Suprapubic skin (tissue), 4 donors: ENCODE data around the gene PLEKHO1.

Experiments
- EP300 ChIP-seq: sonication (generic); formaldehyde crosslinking; IDR thresholded peaks from one replicate; pipeline ENCODE4 v1.6.1; 2017; ENCODE audit warnings: antibody characterized with exemption
- POLR2AphosphoS5 ChIP-seq, 3 donors: sonication (generic); formaldehyde crosslinking; IDR thresholded peaks; one replicate each; pipeline ENCODE4 v1.6.1; 2017; ENCODE audit warnings: antibody characterized with exemption in 3 of 3
- TF ChIP-seq, protein P1 (sequence below), 2 donors: fragments of 200-600 bp in 1 of 2; fragments of 450-650 bp in 1 of 2; sonication (generic) in 1 of 2; IDR thresholded peaks; one replicate each; pipeline ENCODE4 v1.5.1; 2016 to 2019; ENCODE audit warnings: antibody characterized with exemption in 2 of 2, mild to moderate bottlenecking in 1 of 2, moderate library complexity in 1 of 2

- TF ChIP-seq EP300 = no peak
- TF ChIP-seq, protein P1, sequence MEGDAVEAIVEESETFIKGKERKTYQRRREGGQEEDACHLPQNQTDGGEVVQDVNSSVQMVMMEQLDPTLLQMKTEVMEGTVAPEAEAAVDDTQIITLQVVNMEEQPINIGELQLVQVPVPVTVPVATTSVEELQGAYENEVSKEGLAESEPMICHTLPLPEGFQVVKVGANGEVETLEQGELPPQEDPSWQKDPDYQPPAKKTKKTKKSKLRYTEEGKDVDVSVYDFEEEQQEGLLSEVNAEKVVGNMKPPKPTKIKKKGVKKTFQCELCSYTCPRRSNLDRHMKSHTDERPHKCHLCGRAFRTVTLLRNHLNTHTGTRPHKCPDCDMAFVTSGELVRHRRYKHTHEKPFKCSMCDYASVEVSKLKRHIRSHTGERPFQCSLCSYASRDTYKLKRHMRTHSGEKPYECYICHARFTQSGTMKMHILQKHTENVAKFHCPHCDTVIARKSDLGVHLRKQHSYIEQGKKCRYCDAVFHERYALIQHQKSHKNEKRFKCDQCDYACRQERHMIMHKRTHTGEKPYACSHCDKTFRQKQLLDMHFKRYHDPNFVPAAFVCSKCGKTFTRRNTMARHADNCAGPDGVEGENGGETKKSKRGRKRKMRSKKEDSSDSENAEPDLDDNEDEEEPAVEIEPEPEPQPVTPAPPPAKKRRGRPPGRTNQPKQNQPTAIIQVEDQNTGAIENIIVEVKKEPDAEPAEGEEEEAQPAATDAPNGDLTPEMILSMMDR (IDR thresholded peaks at IDR 0.05) = no peak
- no peak for TF ChIP-seq POLR2AphosphoS5 (IDR thresholded peaks at IDR 0.05)
These were observed 7.3 kb downstream of the PLEKHO1 start for GRCh38 chr1:150156868-150157603.
